Upper lobe of left lung (tissue), 6 donors: ENCODE results near the gene PRLH. TPM values are rescaled to one million over a fixed set of nuclear protein-coding genes. Genes with fewer than 3 reads are reported as not detected.
A peak's percentile ranks its signal among the peaks of the same experiment; 100 is the strongest.

Experiments
- ATAC-seq, 2 donors: fragments of 200-7000 bp; cut with Tn5 transposase; one replicate each; pipeline ENCODE4 v1.9.1; 2022; ENCODE audit warnings: mild to moderate bottlenecking in 2 of 2, moderate library complexity in 2 of 2; ENCODE audit not compliant: low FRiP score in 2 of 2
- DNase-seq, 2 donors: peaks; one replicate each; pipeline ENCODE4 v3.0.0-alpha.2; 2019 to 2020
- H3K27ac ChIP-seq, 4 donors: fragments of 200-600 bp; sonication (generic); one replicate each; pipeline ENCODE4 v1.5.1; 2016 to 2019
- H3K27me3 ChIP-seq, 4 donors: fragments of 200-600 bp; sonication (generic); one replicate each; pipeline ENCODE4 v1.5.1; 2017 to 2019
- H3K36me3 ChIP-seq, 4 donors: fragments of 200-600 bp; sonication (generic); one replicate each; pipeline ENCODE4 v1.5.1; 2016 to 2019
- H3K4me1 ChIP-seq, 4 donors: fragments of 200-600 bp; sonication (generic); one replicate each; pipeline ENCODE4 v1.5.1; 2018 to 2019
- H3K4me3 ChIP-seq, 4 donors: fragments of 200-600 bp; sonication (generic); one replicate each; pipeline ENCODE4 v1.5.1; 2017 to 2019; ENCODE audit warnings: mild to moderate bottlenecking in 2 of 4, moderate library complexity in 1 of 4
- H3K9me3 ChIP-seq, 4 donors: fragments of 200-600 bp; sonication (generic); one replicate each; pipeline ENCODE4 v1.5.1; 2018 to 2019
- CTCF ChIP-seq, 6 experiments: fragments of 450-650 bp in 4 of 6; fragments of 200-600 bp in 2 of 6; sonication (generic) in 2 of 6; IDR thresholded peaks; one replicate each; pipeline ENCODE4 v1.5.1; 2016 to 2019; ENCODE audit warnings: antibody characterized with exemption in 6 of 6
- EP300 ChIP-seq, 4 donors: sonication (generic); formaldehyde crosslinking; IDR thresholded peaks; one replicate each; pipeline ENCODE4 v1.5.1; 2017; ENCODE audit warnings: antibody characterized with exemption in 4 of 4, control low read depth in 2 of 4
- POLR2A ChIP-seq, 4 donors: fragments of 450-650 bp; IDR thresholded peaks; one replicate each; pipeline ENCODE4 v1.5.1; 2016 to 2017; ENCODE audit warnings: antibody characterized with exemption in 4 of 4, mild to moderate bottlenecking in 2 of 4
- POLR2AphosphoS5 ChIP-seq, 2 donors: sonication (generic); formaldehyde crosslinking; IDR thresholded peaks; one replicate each; pipeline ENCODE4 v1.5.1; 2017; ENCODE audit warnings: antibody characterized with exemption in 2 of 2
- WGBS, 2 donors: methylation state at CpG; one replicate each; pipeline ENCODE4 v1.1.5; 2017 to 2018; 5-methylcytosine and 5-hydroxymethylcytosine counted together
- total RNA-seq, 6 donors: library from RNA; depleted of rRNA in 4 of 6; stranded (reverse); fragments of >200 nt in 4 of 6; gene quantifications; one replicate each; pipeline versions ENCODE4 v1.1.0 to v1.2.1, GENCODE V29; 2016 to 2021
- donor health status: DM: no; HTN: no; CAD: no; lungs with moderate emphysema.
- donor health status: DM: no; HTN: yes; CAD: no; lungs with severe emphysema.

Gene PRLH
- total RNA-seq, 6 donors from 2014 or later = not detected

DNA sequence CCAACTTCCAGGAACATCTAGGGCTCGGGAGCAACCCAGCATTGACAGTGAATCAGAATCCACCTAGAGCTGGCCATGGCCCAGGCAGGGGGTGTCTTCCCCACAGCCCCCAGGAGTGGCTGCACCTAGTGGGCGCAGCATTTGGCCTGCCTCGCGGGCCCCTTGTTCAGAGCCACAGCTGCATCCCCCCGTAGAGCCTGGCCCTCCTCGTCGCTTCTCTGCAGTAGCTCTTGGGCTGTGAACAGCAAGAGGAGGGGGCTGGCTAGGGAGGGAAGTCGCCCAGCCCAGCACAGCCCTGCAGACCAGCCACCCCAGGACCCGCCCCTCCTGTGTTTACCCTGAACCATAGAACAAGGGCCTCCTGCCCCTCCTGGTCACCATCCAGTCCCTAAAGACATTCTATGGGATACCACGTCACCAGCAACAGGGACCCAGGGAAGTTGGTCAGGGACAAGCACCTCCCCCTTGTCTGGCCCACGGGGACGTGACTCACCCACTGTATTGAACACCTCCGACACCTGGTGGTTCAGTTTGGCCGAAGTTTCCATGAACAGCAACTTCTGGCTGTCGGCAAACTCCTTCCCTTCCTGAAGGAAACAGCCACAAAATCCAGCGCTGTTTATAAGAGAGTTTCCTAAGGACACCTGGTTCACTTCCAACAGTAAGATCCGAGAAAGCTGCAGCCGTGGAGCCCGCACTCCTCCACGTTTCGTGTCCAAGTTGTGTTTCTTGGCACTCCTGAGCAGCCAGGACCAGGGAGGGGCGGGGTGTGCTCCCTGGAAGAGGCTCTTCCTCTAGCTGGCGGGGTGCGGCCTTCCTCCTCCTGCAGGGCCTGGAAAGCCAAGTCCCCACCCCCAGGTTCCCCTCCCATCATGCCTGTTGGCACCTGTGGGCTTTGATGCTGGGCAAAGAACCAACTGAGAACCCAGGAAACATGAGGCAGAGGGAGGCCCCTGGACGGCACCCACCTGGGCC, 8.8 kb downstream of the PRLH start:
- Histone ChIP-seq H3K9me3 (no peaks in the 10 kb centered on the region), H3K4me1 (peaks cover 10 to 22% (median 16%) of the 10 kb centered on the region in 4 donors), H3K36me3 (peaks cover 0 to 6% (median 0%) of the 10 kb centered on the region in 4 donors), H3K27me3 (no peaks in the 10 kb centered on the region), H3K4me3 (no peak overlapping the region), H3K27ac (peak overlapping the region in 3 of 4 donors; percentile 25 to 58 (median 34))
- ATAC-seq (peak in 1 of 2 donors; percentile 41), DNase-seq (peak in 1 of 2 donors; percentile 62)
- TF ChIP-seq POLR2A (IDR thresholded peaks at IDR 0.05) (peak in 1 of 4 donors; percentile 12), POLR2AphosphoS5 (IDR thresholded peaks at IDR 0.05) (no peak), CTCF (IDR thresholded peaks at IDR 0.05) (peak in 1 of 6 experiments; percentile 40), EP300 (IDR thresholded peaks at IDR 0.05) (no peak)
- 67 to 72% methylated on average over 13 to 25 of the region's 25 CpGs for WGBS, 2 donors

DNA sequence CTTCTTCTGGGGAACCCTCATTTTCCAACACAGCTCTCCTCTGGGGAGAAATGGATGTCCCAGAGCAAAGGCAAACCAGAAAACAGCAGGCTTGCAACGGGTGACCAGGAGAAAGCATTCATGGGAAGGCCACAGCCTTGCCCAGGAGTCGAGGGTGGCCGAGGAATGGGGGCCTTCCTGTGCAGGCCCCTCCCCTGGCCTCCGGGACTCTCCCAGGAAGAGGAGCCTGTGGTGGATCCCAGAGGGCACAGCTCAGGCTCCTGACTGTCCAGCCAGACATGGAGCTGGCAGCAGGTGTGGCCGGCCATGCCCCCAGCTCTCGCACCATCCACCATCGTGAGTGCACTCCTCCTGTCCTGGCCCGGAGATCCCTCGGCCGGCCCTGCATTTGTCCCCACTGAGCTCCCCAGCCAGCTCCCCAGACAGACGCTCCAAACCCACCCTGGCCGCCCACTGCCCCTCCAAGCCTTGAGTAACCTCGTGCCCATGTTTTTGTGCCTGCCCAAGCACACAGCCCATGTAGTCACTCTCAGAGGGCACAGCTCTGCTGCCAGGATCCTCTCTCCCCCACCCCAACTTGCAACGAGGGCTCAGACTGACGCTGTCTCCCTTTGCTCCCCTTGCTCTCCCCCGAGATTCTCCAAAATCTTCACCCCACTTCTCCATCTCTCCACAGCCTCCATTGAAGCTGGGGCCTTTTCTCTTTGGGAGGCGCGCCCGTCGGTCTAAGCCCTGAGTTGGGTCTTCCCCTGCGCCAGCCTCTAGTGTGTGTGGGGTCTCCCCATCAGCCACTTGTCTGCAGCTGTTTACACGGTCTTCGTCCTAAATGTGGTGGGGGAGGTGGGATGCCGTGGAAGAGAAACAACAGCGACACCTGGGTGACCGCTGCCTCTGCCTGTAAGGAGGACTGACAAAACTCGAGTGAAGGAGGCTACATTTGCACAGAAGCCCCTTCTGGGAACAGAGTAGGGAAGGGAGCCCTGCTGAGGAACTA, 9.8 kb downstream of the PRLH start:
- ATAC-seq (no peak), DNase-seq (no peak)
- no peaks in the 10 kb centered on the region for H3K9me3 ChIP-seq
- no peak overlapping the region for H3K4me3 ChIP-seq
- 85 to 88% methylated on average over 19 to 27 of the region's 27 CpGs for WGBS, 2 donors
- H3K36me3 ChIP-seq = peaks cover 0 to 6% (median 0%) of the 10 kb centered on the region in 4 donors
- no peaks in the 10 kb centered on the region for H3K27me3 ChIP-seq
- peak overlapping the region in 2 of 4 donors; percentile 25 to 58 for H3K27ac ChIP-seq
- TF ChIP-seq CTCF (IDR thresholded peaks at IDR 0.05) = no peak
- TF ChIP-seq EP300 (IDR thresholded peaks at IDR 0.05) = no peak
- TF ChIP-seq POLR2A (IDR thresholded peaks at IDR 0.05) = no peak
- TF ChIP-seq POLR2AphosphoS5 (IDR thresholded peaks at IDR 0.05) = no peak
- H3K4me1 ChIP-seq = peaks cover 10 to 22% (median 16%) of the 10 kb centered on the region in 4 donors

- WGBS, 2 donors = 89 to 93% methylated on average over 8 to 9 of the region's 9 CpGs
Observed at GRCh38 chr2:237576974-237577373, 10.6 kb downstream of the PRLH start.

More at GRCh38 chr2:237576974-237577373, 10.6 kb downstream of the PRLH start:
- H3K4me3 ChIP-seq = no peak overlapping the region
- no peak overlapping the region for H3K27ac ChIP-seq
- no peaks in the 10 kb centered on the region for H3K9me3 ChIP-seq
- H3K36me3 ChIP-seq = peaks cover 0 to 6% (median 0%) of the 10 kb centered on the region in 4 donors
- DNase-seq (no peak), ATAC-seq (no peak)
- peaks cover 15 to 24% (median 21%) of the 10 kb centered on the region in 4 donors for H3K4me1 ChIP-seq
- no peaks in the 10 kb centered on the region for H3K27me3 ChIP-seq
- TF ChIP-seq POLR2AphosphoS5 (IDR thresholded peaks at IDR 0.05) = no peak
- TF ChIP-seq CTCF (IDR thresholded peaks at IDR 0.05) = no peak
- TF ChIP-seq EP300 (IDR thresholded peaks at IDR 0.05) = no peak
- TF ChIP-seq POLR2A (IDR thresholded peaks at IDR 0.05) = no peak
